C4-2B (cell line): ENCODE data around the gene CALCOCO1.

Experiments used
- ZFX ChIP-seq: fragments of 450-650 bp; IDR thresholded peaks from 2 replicates; pipeline ENCODE4 v1.6.1; 2017
- TF ChIP-seq, protein P1 (sequence below): fragments of 450-650 bp; conservative IDR thresholded peaks from 2 replicates; pipeline ENCODE4 v1.5.1; 2017; ENCODE audit warnings: mild to moderate bottlenecking

DNA sequence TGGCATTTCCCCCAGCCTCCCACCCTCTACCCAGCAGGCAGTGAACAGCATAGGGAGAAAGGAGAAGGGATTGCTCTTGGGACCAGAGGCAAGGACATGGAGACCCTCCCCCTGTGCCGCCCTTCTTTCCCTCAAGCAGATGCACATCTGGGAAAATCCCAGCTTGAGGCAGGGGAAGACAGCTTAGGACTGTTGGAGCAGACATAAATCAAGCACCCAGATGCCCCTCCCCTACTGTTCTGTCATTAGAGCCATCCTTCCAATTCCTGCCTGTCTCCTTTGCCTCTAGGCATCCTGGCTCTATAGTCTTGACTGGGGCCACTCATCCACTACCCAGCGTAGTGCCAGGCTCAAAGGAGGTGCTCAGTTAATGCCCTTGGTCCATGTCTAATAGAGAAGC, 32.0 kb upstream of the CALCOCO1 start:
- TF ChIP-seq, protein P1, sequence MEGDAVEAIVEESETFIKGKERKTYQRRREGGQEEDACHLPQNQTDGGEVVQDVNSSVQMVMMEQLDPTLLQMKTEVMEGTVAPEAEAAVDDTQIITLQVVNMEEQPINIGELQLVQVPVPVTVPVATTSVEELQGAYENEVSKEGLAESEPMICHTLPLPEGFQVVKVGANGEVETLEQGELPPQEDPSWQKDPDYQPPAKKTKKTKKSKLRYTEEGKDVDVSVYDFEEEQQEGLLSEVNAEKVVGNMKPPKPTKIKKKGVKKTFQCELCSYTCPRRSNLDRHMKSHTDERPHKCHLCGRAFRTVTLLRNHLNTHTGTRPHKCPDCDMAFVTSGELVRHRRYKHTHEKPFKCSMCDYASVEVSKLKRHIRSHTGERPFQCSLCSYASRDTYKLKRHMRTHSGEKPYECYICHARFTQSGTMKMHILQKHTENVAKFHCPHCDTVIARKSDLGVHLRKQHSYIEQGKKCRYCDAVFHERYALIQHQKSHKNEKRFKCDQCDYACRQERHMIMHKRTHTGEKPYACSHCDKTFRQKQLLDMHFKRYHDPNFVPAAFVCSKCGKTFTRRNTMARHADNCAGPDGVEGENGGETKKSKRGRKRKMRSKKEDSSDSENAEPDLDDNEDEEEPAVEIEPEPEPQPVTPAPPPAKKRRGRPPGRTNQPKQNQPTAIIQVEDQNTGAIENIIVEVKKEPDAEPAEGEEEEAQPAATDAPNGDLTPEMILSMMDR = no peak
- no peak for TF ChIP-seq ZFX
